ENCODE data around the gene ADAM12.

DNA sequence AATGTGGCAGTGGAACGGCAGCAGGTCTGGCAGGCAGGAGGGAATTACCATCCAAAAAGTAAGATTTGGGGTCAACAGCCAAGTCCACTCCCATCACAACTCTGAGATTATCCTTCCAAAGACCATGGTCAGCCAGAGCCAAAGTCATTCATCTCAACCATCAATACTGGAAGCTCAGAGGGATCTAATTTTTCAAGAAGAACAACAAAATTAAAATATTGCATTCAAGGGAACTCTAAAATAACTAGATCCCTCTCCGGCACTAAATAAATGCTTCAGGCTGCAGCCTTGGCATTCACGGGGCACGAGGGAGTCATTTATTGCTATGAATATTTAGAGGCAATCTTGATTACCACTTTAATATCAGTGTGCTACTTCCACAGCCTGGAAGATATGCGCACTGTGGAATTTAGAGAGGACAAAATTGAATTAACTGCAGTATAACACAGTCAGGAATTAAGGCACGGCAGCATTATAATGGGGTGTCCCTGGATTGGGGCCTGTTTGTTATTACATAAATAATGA lies 102.0 kb downstream of the ADAM12 start:
- TF ChIP-seq CTCF (IDR thresholded peaks at IDR 0.05), result no peak
- no peak for TF ChIP-seq POLR2A (IDR thresholded peaks at IDR 0.05)
- TF ChIP-seq EP300 (IDR thresholded peaks at IDR 0.05), result no peak

All from sigmoid colon (tissue), 4 donors.